Hepatocyte (in vitro differentiated cells): ENCODE measurements around the gene NLGN4X. TPM values are rescaled to one million over a fixed set of nuclear protein-coding genes. Genes with fewer than 3 reads are reported as not detected.

Experiments
- DNase-seq: peaks from one replicate; pipeline ENCODE4 v3.0.0-alpha.2; 2016; ENCODE audit warnings: low spot score
- H2AFZ ChIP-seq: fragments of 200-600 bp; sonication (generic); 2 replicates; pipeline ENCODE4 v1.6.0; 2016; ENCODE audit warnings: antibody characterized with exemption, mild to moderate bottlenecking
- H3K27ac ChIP-seq: fragments of 200-600 bp; sonication (generic); 2 replicates; pipeline ENCODE4 v1.5.1; 2016; ENCODE audit warnings: mild to moderate bottlenecking
- H3K27me3 ChIP-seq: fragments of 200-600 bp; sonication (generic); 2 replicates; pipeline ENCODE4 v1.6.1; 2016
- H3K36me3 ChIP-seq: fragments of 200-600 bp; sonication (generic); replicated peaks from 2 replicates; pipeline ENCODE4 v1.5.1; 2016; ENCODE audit warnings: low read depth; ENCODE audit not compliant: insufficient read depth
- H3K4me1 ChIP-seq: fragments of 200-600 bp; sonication (generic); 2 replicates; pipeline ENCODE4 v1.5.1; 2016; ENCODE audit warnings: mild to moderate bottlenecking, moderate library complexity; ENCODE audit not compliant: insufficient read depth
- H3K4me2 ChIP-seq: fragments of 200-600 bp; sonication (generic); 2 replicates; pipeline ENCODE4 v1.6.0; 2016
- H3K4me3 ChIP-seq: fragments of 200-600 bp; sonication (generic); 2 replicates; pipeline ENCODE4 v1.5.1; 2016; ENCODE audit warnings: mild to moderate bottlenecking
- H3K79me2 ChIP-seq: fragments of 200-600 bp; sonication (generic); 2 replicates; pipeline ENCODE4 v1.6.0; 2017; ENCODE audit warnings: mild to moderate bottlenecking
- H3K9me2 ChIP-seq: fragments of 200-600 bp; sonication (generic); replicated peaks from 2 replicates; pipeline ENCODE4 v1.6.0; 2017; ENCODE audit warnings: mild to moderate bottlenecking; ENCODE audit not compliant: insufficient read depth
- H3K9me3 ChIP-seq: fragments of 200-600 bp; sonication (generic); 2 replicates; pipeline ENCODE4 v1.5.1; 2016; ENCODE audit warnings: low read depth, mild to moderate bottlenecking
- H4K20me1 ChIP-seq: fragments of 200-600 bp; sonication (generic); 2 replicates; pipeline ENCODE4 v1.6.0; 2016; ENCODE audit warnings: mild to moderate bottlenecking; ENCODE audit not compliant: insufficient read depth, poor library complexity, severe bottlenecking
- EZH2 ChIP-seq: fragments of 200-600 bp; sonication (generic); IDR thresholded peaks from 2 replicates; pipeline ENCODE4 v1.6.1; 2016; ENCODE audit warnings: antibody characterized with exemption, mild to moderate bottlenecking, borderline replicate concordance
- EZH2phosphoT487 ChIP-seq: fragments of 200-600 bp; sonication (generic); IDR thresholded peaks from one replicate; pipeline ENCODE4 v1.6.1; 2018; ENCODE audit warnings: antibody characterized with exemption, mild to moderate bottlenecking, low read depth, moderate library complexity; ENCODE audit not compliant: unreplicated experiment, severe bottlenecking
- WGBS: methylation state at CpG from one replicate; pipeline ENCODE4 v1.1.6; 2016; ENCODE audit warnings: low lambda C conversion rate; ENCODE audit errors: missing lambda C conversion rate; 5-methylcytosine and 5-hydroxymethylcytosine counted together
- polyA plus RNA-seq: library from polyadenylated mRNA; unstranded; fragments of >200 nt; fragmentation: Nextera tagmentation; extraction: Ambion mirVana; gene quantifications from 2 replicates; pipeline ENCODE4 v1.2.1, GENCODE V29; 2016
- total RNA-seq: library from RNA; depleted of rRNA; stranded (reverse); fragments of >200 nt; gene quantifications from 2 replicates; pipeline ENCODE4 v1.2.3, GENCODE V29; 2014
- TF ChIP-seq, protein P1 (sequence below): fragments of 200-600 bp; sonication (generic); IDR thresholded peaks from 2 replicates; pipeline ENCODE4 v1.5.1; 2016; ENCODE audit warnings: antibody characterized with exemption, mild to moderate bottlenecking; ENCODE audit not compliant: poor library complexity

The NLGN4X gene
- total and polyA plus RNA-seq, 2 experiments from 2014 or later, result 2.1 to 4.5 TPM

- Histone ChIP-seq H3K27me3 (no peaks in the 10 kb centered on the region), H3K27ac (no peak overlapping the region), H3K4me1 (no peaks in the 10 kb centered on the region), H3K4me2 (no peak overlapping the region), H3K9me2 (no peaks in the 10 kb centered on the region), H4K20me1 (no peaks in the 10 kb centered on the region), H2AFZ (no peak overlapping the region), H3K9me3 (no peaks in the 10 kb centered on the region), H3K36me3 (no peaks in the 10 kb centered on the region), H3K79me2 (no peaks in the 10 kb centered on the region), H3K4me3 (no peak overlapping the region)
- no peak for DNase-seq
- TF ChIP-seq EZH2 (no peak), EZH2phosphoT487 (no peak)
- TF ChIP-seq, protein P1, sequence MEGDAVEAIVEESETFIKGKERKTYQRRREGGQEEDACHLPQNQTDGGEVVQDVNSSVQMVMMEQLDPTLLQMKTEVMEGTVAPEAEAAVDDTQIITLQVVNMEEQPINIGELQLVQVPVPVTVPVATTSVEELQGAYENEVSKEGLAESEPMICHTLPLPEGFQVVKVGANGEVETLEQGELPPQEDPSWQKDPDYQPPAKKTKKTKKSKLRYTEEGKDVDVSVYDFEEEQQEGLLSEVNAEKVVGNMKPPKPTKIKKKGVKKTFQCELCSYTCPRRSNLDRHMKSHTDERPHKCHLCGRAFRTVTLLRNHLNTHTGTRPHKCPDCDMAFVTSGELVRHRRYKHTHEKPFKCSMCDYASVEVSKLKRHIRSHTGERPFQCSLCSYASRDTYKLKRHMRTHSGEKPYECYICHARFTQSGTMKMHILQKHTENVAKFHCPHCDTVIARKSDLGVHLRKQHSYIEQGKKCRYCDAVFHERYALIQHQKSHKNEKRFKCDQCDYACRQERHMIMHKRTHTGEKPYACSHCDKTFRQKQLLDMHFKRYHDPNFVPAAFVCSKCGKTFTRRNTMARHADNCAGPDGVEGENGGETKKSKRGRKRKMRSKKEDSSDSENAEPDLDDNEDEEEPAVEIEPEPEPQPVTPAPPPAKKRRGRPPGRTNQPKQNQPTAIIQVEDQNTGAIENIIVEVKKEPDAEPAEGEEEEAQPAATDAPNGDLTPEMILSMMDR, result no peak
- 79% methylated on average over 6 of the region's 6 CpGs for WGBS
Observed at GRCh38 chrX:6244666-6245065, 16.0 kb upstream of the NLGN4X start.

DNA sequence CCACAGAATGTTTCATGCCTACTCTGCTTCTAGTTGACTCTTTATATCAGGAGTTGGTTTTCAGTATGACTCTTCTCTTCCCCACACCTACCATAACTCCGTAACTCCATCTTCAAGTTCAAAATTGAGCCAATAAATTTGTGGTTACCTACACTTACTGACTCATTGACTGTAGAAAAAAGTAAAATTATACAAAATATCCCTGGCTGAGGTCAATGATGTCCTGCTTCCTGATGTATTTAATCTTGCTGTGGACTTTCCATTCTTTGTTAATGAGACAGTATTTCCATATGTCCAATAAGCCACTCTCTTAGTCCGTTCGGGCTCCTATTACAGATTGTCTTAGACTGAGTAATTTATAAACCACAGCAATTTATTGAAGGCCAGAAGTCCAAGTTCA is 9.9 kb upstream of the NLGN4X start:
- H3K27ac ChIP-seq, result no peak overlapping the region
- no peaks in the 10 kb centered on the region for H4K20me1 ChIP-seq
- H2AFZ ChIP-seq, result no peak overlapping the region
- no peaks in the 10 kb centered on the region for H3K36me3 ChIP-seq
- no peaks in the 10 kb centered on the region for H3K9me2 ChIP-seq
- no peaks in the 10 kb centered on the region for H3K9me3 ChIP-seq
- no peak for DNase-seq
- 66% methylated on average over 3 of the region's 3 CpGs for WGBS
- H3K4me1 ChIP-seq, result no peaks in the 10 kb centered on the region
- no peaks in the 10 kb centered on the region for H3K79me2 ChIP-seq
- H3K27me3 ChIP-seq, result no peaks in the 10 kb centered on the region
- no peak overlapping the region for H3K4me3 ChIP-seq
- H3K4me2 ChIP-seq, result no peak overlapping the region
- TF ChIP-seq EZH2 (no peak), EZH2phosphoT487 (no peak)
- TF ChIP-seq, protein P1, result no peak

- Histone ChIP-seq H3K4me3 (no peak overlapping the region), H3K79me2 (no peaks in the 10 kb centered on the region), H4K20me1 (no peaks in the 10 kb centered on the region), H3K4me2 (peak overlapping the region; percentile 82), H3K4me1 (peaks cover 4% of the 10 kb centered on the region), H3K36me3 (no peaks in the 10 kb centered on the region), H2AFZ (no peak overlapping the region), H3K9me2 (no peaks in the 10 kb centered on the region), H3K9me3 (no peaks in the 10 kb centered on the region), H3K27ac (no peak overlapping the region), H3K27me3 (peaks cover 13% of the 10 kb centered on the region)
- WGBS, result 40% methylated on average over 7 of the region's 8 CpGs
- TF ChIP-seq EZH2 (no peak), EZH2phosphoT487 (no peak)
- TF ChIP-seq, protein P1, result no peak
- DNase-seq, result no peak
Observed at GRCh38 chrX:6227935-6228334, 732 bp downstream of the NLGN4X start.

GRCh38 chrX:6227453-6227835 is 1.2 kb downstream of the NLGN4X start:
- peaks cover 4% of the 10 kb centered on the region for H3K4me1 ChIP-seq
- WGBS, result 53% methylated on average over 23 of the region's 25 CpGs
- no peak overlapping the region for H3K27ac ChIP-seq
- no peaks in the 10 kb centered on the region for H3K9me3 ChIP-seq
- no peak for TF ChIP-seq EZH2phosphoT487
- TF ChIP-seq, protein P1, result no peak
- no peak for TF ChIP-seq EZH2
- no peaks in the 10 kb centered on the region for H3K79me2 ChIP-seq
- H3K9me2 ChIP-seq, result no peaks in the 10 kb centered on the region
- no peak for DNase-seq
- H3K4me2 ChIP-seq, result peak overlapping the region; percentile 82
- H4K20me1 ChIP-seq, result no peaks in the 10 kb centered on the region
- H3K36me3 ChIP-seq, result no peaks in the 10 kb centered on the region
- no peak overlapping the region for H2AFZ ChIP-seq
- H3K27me3 ChIP-seq, result peaks cover 13% of the 10 kb centered on the region
- peak overlapping the region; percentile 49 for H3K4me3 ChIP-seq
